SU-DHL-6 (cell line): Measurements from ENCODE around the gene SPRED2.

Experiments
- H2AFZ ChIP-seq: fragments of 200-600 bp; sonication (generic); 2 replicates; pipeline ENCODE4 v1.6.1; 2014; ENCODE audit warnings: low read depth, mild to moderate bottlenecking, moderate library complexity, mixed read lengths, antibody characterized with exemption, low read length; ENCODE audit not compliant: severe bottlenecking
- H3F3A ChIP-seq: fragments of 200-600 bp; shearing (Covaris generic); 2 replicates; pipeline ENCODE4 v1.6.0; 2016; ENCODE audit warnings: antibody characterized with exemption, mild to moderate bottlenecking; ENCODE audit not compliant: insufficient read depth
- H3K27ac ChIP-seq: fragments of 200-600 bp; sonication (generic); 2 replicates; pipeline ENCODE4 v1.5.1; 2016; ENCODE audit warnings: low read depth, mild to moderate bottlenecking, low read length, moderate library complexity, mixed read lengths
- H3K27me3 ChIP-seq: fragments of 200-600 bp; sonication (generic), shearing (Covaris generic); 2 replicates; pipeline ENCODE4 v1.6.0; 2014; ENCODE audit warnings: mild to moderate bottlenecking, low read length
- H3K36me3 ChIP-seq: fragments of 200-600 bp; sonication (generic); 2 replicates; pipeline ENCODE4 v1.6.1; 2014; ENCODE audit warnings: mild to moderate bottlenecking, low read length, mixed read lengths
- H3K4me2 ChIP-seq: fragments of 300-600, 200-600 bp; shearing (Covaris generic), sonication (generic); 2 replicates; pipeline ENCODE4 v1.6.0; 2014; ENCODE audit warnings: low read length, low read depth, mild to moderate bottlenecking; ENCODE audit not compliant: poor library complexity, severe bottlenecking
- H3K4me3 ChIP-seq: fragments of 200-600 bp; sonication (generic); 2 replicates; pipeline ENCODE4 v1.5.1; 2014; ENCODE audit warnings: antibody characterized with exemption, low read length, mild to moderate bottlenecking, mixed read lengths; ENCODE audit not compliant: insufficient read depth, poor library complexity, severe bottlenecking
- H3K79me2 ChIP-seq: fragments of 200-600 bp; sonication (generic); 2 replicates; pipeline ENCODE4 v1.6.1; 2014; ENCODE audit warnings: mild to moderate bottlenecking, low read length, moderate library complexity; ENCODE audit not compliant: insufficient read depth
- H3K9ac ChIP-seq: fragments of 200-600 bp; sonication (generic); 2 replicates; pipeline ENCODE4 v1.7.0; 2014; ENCODE audit warnings: mild to moderate bottlenecking, low read length
- H3K9me2 ChIP-seq: fragments of 200-600 bp; sonication (generic); replicated peaks from 2 replicates; pipeline ENCODE4 v1.6.1; 2014; ENCODE audit warnings: low read length; ENCODE audit not compliant: insufficient read depth
- H3K9me3 ChIP-seq: fragments of 200-600 bp; sonication (generic); 2 replicates; pipeline ENCODE4 v1.6.1; 2014; ENCODE audit warnings: low read length, mixed read lengths; ENCODE audit not compliant: insufficient read depth
- H4K20me1 ChIP-seq: fragments of 200-600 bp; sonication (generic); 2 replicates; pipeline ENCODE4 v1.6.1; 2014; ENCODE audit warnings: low read depth, mild to moderate bottlenecking, antibody characterized with exemption, low read length, moderate library complexity, mixed read lengths
- EZH2phosphoT487 ChIP-seq: fragments of 200-600 bp; sonication (generic), shearing (Covaris generic); conservative IDR thresholded peaks from 2 replicates; pipeline ENCODE4 v1.6.1; 2018; ENCODE audit warnings: mild to moderate bottlenecking, antibody characterized with exemption, low read length, moderate library complexity, mixed read lengths
- TF ChIP-seq, protein P1 (sequence below): fragments of 200-600 bp; sonication (generic); IDR thresholded peaks from one replicate; pipeline ENCODE4 v1.5.1; 2017; ENCODE audit warnings: antibody characterized with exemption, mild to moderate bottlenecking, low read length, moderate library complexity; ENCODE audit not compliant: insufficient read depth, poor library complexity, severe bottlenecking

The SPRED2 gene

DNA sequence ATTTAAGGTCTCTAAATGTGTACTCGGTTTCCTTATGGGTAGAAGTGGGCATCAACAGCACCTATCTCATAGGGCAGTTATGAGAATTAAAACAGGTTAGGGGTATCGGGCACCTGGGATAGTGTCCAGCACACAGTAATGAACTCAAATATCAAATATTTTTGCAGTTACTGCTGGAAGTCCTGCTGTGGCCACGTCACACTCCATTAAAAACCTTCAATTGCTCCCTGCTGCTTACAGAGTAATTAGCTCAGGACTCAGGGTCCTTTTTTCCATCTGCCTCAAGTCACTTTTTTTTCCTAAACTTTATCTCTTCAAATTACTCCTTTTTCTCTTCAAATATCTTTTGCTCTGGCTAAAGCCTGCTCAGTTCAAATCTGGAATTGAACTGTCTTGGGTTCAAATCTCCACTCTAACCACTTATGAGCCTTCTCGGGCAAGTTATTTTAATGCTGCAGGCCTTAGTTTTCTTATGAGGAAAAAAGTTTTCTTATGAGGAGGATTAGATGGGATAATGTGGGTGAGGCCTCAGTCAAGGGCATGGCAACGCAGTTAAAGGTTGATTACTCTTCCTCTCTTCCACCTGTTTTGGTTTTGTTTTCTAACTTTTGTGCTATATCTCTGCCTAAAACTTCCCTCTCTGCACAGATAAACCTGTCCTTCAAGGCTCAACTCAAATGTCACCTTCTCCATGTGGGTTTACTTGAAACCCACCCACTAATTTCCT lies 36.6 kb downstream of the SPRED2 start:
- Histone ChIP-seq H3K79me2 (peaks cover 98% of the 10 kb centered on the region), H3K9me3 (no peaks in the 10 kb centered on the region), H3K4me3 (peak overlapping the region; percentile 35), H3K27ac (peak overlapping the region; percentile 95), H2AFZ (no peak overlapping the region), H3K9ac (peak overlapping the region; percentile 45), H3K27me3 (no peaks in the 10 kb centered on the region), H3K9me2 (no peaks in the 10 kb centered on the region), H3F3A (peaks cover 70% of the 10 kb centered on the region), H4K20me1 (no peaks in the 10 kb centered on the region), H3K36me3 (no peaks in the 10 kb centered on the region), H3K4me2 (peak overlapping the region; percentile 84)
- no peak for TF ChIP-seq EZH2phosphoT487
- TF ChIP-seq, protein P1, sequence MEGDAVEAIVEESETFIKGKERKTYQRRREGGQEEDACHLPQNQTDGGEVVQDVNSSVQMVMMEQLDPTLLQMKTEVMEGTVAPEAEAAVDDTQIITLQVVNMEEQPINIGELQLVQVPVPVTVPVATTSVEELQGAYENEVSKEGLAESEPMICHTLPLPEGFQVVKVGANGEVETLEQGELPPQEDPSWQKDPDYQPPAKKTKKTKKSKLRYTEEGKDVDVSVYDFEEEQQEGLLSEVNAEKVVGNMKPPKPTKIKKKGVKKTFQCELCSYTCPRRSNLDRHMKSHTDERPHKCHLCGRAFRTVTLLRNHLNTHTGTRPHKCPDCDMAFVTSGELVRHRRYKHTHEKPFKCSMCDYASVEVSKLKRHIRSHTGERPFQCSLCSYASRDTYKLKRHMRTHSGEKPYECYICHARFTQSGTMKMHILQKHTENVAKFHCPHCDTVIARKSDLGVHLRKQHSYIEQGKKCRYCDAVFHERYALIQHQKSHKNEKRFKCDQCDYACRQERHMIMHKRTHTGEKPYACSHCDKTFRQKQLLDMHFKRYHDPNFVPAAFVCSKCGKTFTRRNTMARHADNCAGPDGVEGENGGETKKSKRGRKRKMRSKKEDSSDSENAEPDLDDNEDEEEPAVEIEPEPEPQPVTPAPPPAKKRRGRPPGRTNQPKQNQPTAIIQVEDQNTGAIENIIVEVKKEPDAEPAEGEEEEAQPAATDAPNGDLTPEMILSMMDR: no peak

DNA sequence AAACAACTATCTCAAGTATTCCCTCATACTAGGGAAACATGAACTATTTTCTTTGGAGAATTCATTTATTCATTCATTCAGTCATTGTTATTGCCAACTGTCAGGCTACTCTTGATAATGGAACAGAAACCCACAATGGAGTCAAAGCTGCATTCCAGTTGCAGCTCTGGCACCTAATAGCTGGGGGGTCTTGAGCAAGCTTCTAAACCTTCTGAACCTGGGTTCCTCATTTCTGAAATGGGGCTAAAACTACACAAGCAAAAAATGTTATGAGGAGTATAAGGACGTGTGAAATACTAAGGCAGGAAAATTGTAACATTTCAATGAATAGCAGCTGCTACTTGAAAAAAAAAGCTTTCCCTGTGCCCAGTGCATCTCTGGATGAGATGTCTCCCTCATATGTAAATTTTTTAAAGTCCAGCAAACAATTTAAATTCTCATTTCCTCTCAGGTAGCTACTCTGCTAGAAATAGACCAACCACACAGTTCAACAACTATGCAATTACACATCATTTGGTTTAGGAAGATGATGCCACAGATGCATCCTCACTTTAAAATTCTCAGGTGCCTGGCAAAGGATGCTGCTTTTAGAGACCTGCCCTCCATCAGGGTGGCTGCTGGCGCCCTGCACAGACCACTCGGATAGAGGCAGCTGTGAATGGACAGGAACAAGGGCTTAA lies 38.5 kb downstream of the SPRED2 start:
- peak overlapping the region; percentile 84 for H3K4me2 ChIP-seq
- no peak overlapping the region for H3K4me3 ChIP-seq
- H3K79me2 ChIP-seq: peaks cover 96% of the 10 kb centered on the region
- H3K9ac ChIP-seq: peak overlapping the region; percentile 33
- no peak overlapping the region for H2AFZ ChIP-seq
- peaks cover 83% of the 10 kb centered on the region for H3F3A ChIP-seq
- H4K20me1 ChIP-seq: no peaks in the 10 kb centered on the region
- no peaks in the 10 kb centered on the region for H3K27me3 ChIP-seq
- H3K9me2 ChIP-seq: no peaks in the 10 kb centered on the region
- H3K27ac ChIP-seq: peak overlapping the region; percentile 95
- no peaks in the 10 kb centered on the region for H3K9me3 ChIP-seq
- H3K36me3 ChIP-seq: no peaks in the 10 kb centered on the region
- TF ChIP-seq, protein P1: no peak

DNA sequence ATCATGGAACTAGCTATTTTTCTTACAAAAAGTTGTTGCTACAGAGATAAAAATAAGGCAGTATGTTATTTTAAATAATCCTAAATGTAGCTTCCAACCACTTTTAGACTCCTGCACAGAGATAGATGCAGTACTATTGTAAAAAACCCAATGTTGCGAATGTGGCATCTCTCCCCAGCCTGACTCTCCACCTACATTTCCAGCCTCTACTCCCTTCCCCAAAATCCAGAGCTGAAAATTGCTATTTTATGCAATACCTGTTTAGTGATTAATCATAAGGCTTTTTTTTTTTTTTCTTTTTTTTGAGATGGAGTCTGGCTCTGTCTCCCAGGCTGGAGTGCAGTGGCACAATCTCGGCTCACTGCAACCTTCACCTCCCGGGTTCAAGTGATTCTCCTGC lies 39.4 kb downstream of the SPRED2 start:
- Histone ChIP-seq H3K36me3 (no peaks in the 10 kb centered on the region), H3K27me3 (no peaks in the 10 kb centered on the region), H4K20me1 (no peaks in the 10 kb centered on the region), H3F3A (peaks cover 89% of the 10 kb centered on the region), H3K9ac (peak overlapping the region; percentile 19; the same call in 1 of the 2 replicates), H3K79me2 (peaks cover 92% of the 10 kb centered on the region), H2AFZ (no peak overlapping the region), H3K4me2 (peak overlapping the region; percentile 84), H3K9me2 (no peaks in the 10 kb centered on the region), H3K27ac (peak overlapping the region; percentile 95), H3K4me3 (no peak overlapping the region), H3K9me3 (no peaks in the 10 kb centered on the region)
- TF ChIP-seq EZH2phosphoT487: no peak
- TF ChIP-seq, protein P1: no peak
